K562 (cell line): ENCODE measurements around the gene ARFGAP3.

ENCODE experiments used
- REST ChIP-seq, 2 experiments: fragments of 450-650 bp; formaldehyde crosslinking in 1 of 2; IDR thresholded peaks; 2 replicates each; pipeline versions ENCODE4 v1.4.0 to v1.6.1; 2014 to 2020; ENCODE audit warnings: mild to moderate bottlenecking in 2 of 2, borderline replicate concordance in 1 of 2, low read depth in 1 of 2
- ZNF766 ChIP-seq: fragments of 200-800 bp; sonication (Bioruptor generic); conservative IDR thresholded peaks from 2 replicates; pipeline ENCODE4 v1.6.1; 2016; ENCODE audit warnings: missing genetic modification characterization, missing compliant biosample characterization

- TF ChIP-seq ZNF766 (CRISPR knock-in tag) (no peak), REST (IDR thresholded peaks at IDR 0.05; ENCODE audit: borderline replicate concordance) (no peak), REST (CRISPR knock-in tag; IDR thresholded peaks at IDR 0.05; ENCODE audit: low read depth) (no peak)
Observed at GRCh38 chr22:42787357-42787736, 69.7 kb downstream of the ARFGAP3 start.
